HEK293 (cell line): ENCODE data around the gene CMIP.

Source experiments
- CTCF ChIA-PET: fragments of 350-600 bp; formaldehyde crosslinking; extraction: SDS; loops from one replicate; lab custom pipeline; 2021; ENCODE audit warnings: antibody characterized with exemption; lab: Yijun Ruan, JAX
- POLR2A ChIA-PET: fragments of 300-600 bp; formaldehyde crosslinking; extraction: SDS; loops from one replicate; lab custom pipeline; 2020; ENCODE audit warnings: antibody characterized with exemption, inconsistent platforms; lab: Yijun Ruan, JAX
- H3K27ac ChIP-seq: fragments of 200-500 bp; sonication (Bioruptor generic); 2 replicates; pipeline ENCODE4 v1.5.1; 2014; ENCODE audit warnings: low read depth, low read length, control low read depth, inconsistent platforms; ENCODE audit errors: extremely low read depth
- H3K36me3 ChIP-seq, 2 experiments: fragments of 200-500 bp in 1 of 2; sonication (Bioruptor generic) in 1 of 2; 1 replicate in 1 of 2; 2 replicates in 1 of 2; pipeline ENCODE4 v1.5.1; 2014 to 2017; ENCODE audit warnings: inconsistent platforms in 2 of 2, low read length in 2 of 2; ENCODE audit not compliant: control insufficient read depth in 2 of 2, insufficient read depth in 1 of 2
- H3K4me1 ChIP-seq: fragments of 200-500 bp; sonication (Bioruptor generic); 2 replicates; pipeline ENCODE4 v1.5.1; 2014; ENCODE audit warnings: mild to moderate bottlenecking, low read length, inconsistent platforms; ENCODE audit not compliant: control insufficient read depth, insufficient read depth
- H3K4me3 ChIP-seq: 2 replicates; pipeline ENCODE4 v1.5.1; 2011; ENCODE audit warnings: low read depth, mild to moderate bottlenecking, control low read depth, low read length, moderate library complexity
- H3K9me3 ChIP-seq: fragments of 200-500 bp; sonication (Bioruptor generic); 2 replicates; pipeline ENCODE4 v1.5.1; 2014; ENCODE audit warnings: low read depth, low read length, inconsistent platforms; ENCODE audit not compliant: control insufficient read depth, insufficient read depth
- GLIS2 ChIP-seq: fragments of 450-650 bp; formaldehyde crosslinking; IDR thresholded peaks from 2 replicates; pipeline ENCODE4 v1.5.1; 2016; ENCODE audit warnings: missing biosample characterization, missing genetic modification characterization
- HOXD13 ChIP-seq: sonication (generic); formaldehyde crosslinking; IDR thresholded peaks from 2 replicates; pipeline ENCODE4 v1.8.0; 2022; ENCODE audit warnings: missing genetic modification reagents, borderline replicate concordance
- SCRT2 ChIP-seq: fragments of 450-650 bp; formaldehyde crosslinking; IDR thresholded peaks from 2 replicates; pipeline ENCODE4 v1.5.1; 2016; ENCODE audit warnings: missing biosample characterization, missing genetic modification characterization
- TCF7L2 ChIP-seq: IDR thresholded peaks from 2 replicates; pipeline ENCODE4 v1.6.1; 2011; ENCODE audit warnings: low read depth, mild to moderate bottlenecking, inconsistent platforms, low read length, moderate library complexity, borderline replicate concordance
- ZFHX2 ChIP-seq: fragments of 450-650 bp; formaldehyde crosslinking; conservative IDR thresholded peaks from 2 replicates; pipeline ENCODE4 v1.5.1; 2016; ENCODE audit warnings: missing biosample characterization, missing genetic modification characterization
- ZFP37 ChIP-seq: fragments of 450-650 bp; formaldehyde crosslinking; IDR thresholded peaks from 2 replicates; pipeline ENCODE4 v1.5.1; 2016; ENCODE audit warnings: missing biosample characterization, missing genetic modification characterization
- ZNF175 ChIP-seq: fragments of 450-650 bp; formaldehyde crosslinking; IDR thresholded peaks from 2 replicates; pipeline ENCODE4 v1.5.1; 2016; ENCODE audit warnings: missing biosample characterization, missing genetic modification characterization
- ZNF184 ChIP-seq: fragments of 450-650 bp; IDR thresholded peaks from 2 replicates; pipeline ENCODE4 v1.5.1; 2018; ENCODE audit warnings: missing biosample characterization, mild to moderate bottlenecking, missing genetic modification characterization
- ZNF302 ChIP-seq: fragments of 450-650 bp; formaldehyde crosslinking; IDR thresholded peaks from 2 replicates; pipeline ENCODE4 v1.5.1; 2016; ENCODE audit warnings: missing biosample characterization, missing genetic modification characterization, low read depth
- ZNF324 ChIP-seq: fragments of 450-650 bp; formaldehyde crosslinking; IDR thresholded peaks from 2 replicates; pipeline ENCODE4 v1.5.1; 2016; ENCODE audit warnings: missing biosample characterization, missing genetic modification characterization
- ZNF394 ChIP-seq: fragments of 450-650 bp; formaldehyde crosslinking; IDR thresholded peaks from 2 replicates; pipeline ENCODE4 v1.5.1; 2016; ENCODE audit warnings: missing biosample characterization, missing genetic modification characterization, mild to moderate bottlenecking, moderate library complexity, borderline replicate concordance
- ZNF596 ChIP-seq: fragments of 450-650 bp; IDR thresholded peaks from 2 replicates; pipeline ENCODE4 v1.5.0; 2018; ENCODE audit warnings: missing biosample characterization, mild to moderate bottlenecking, missing genetic modification characterization, moderate library complexity
- ZNF621 ChIP-seq: fragments of 450-650 bp; formaldehyde crosslinking; IDR thresholded peaks from 2 replicates; pipeline ENCODE4 v1.5.1; 2017; ENCODE audit warnings: missing biosample characterization, missing genetic modification characterization
- ZNF629 ChIP-seq: fragments of 450-650 bp; formaldehyde crosslinking; IDR thresholded peaks from 2 replicates; pipeline ENCODE4 v1.5.1; 2017; ENCODE audit warnings: missing biosample characterization, missing genetic modification characterization
- ZNF776 ChIP-seq: fragments of 450-650 bp; formaldehyde crosslinking; IDR thresholded peaks from 2 replicates; pipeline ENCODE4 v1.5.0; 2017; ENCODE audit warnings: missing biosample characterization, missing genetic modification characterization, borderline replicate concordance
- ZSCAN16 ChIP-seq: fragments of 450-650 bp; formaldehyde crosslinking; IDR thresholded peaks from 2 replicates; pipeline ENCODE4 v1.5.1; 2016; ENCODE audit warnings: missing biosample characterization, missing genetic modification characterization
- ZSCAN30 ChIP-seq: fragments of 450-650 bp; IDR thresholded peaks from 2 replicates; pipeline ENCODE4 v1.5.1; 2018; ENCODE audit warnings: missing biosample characterization, mild to moderate bottlenecking, missing genetic modification characterization, moderate library complexity
- TF ChIP-seq, protein P1 (sequence below): fragments of 450-650 bp; formaldehyde crosslinking; IDR thresholded peaks from 2 replicates; pipeline ENCODE4 v1.5.1; 2016; ENCODE audit warnings: missing biosample characterization, missing genetic modification characterization
- TF ChIP-seq, protein P2 (sequence below): fragments of 450-650 bp; formaldehyde crosslinking; optimal IDR thresholded peaks from 2 replicates; pipeline ENCODE3; 2016; ENCODE audit warnings: missing biosample characterization, mild to moderate bottlenecking, missing genetic modification characterization
- TF ChIP-seq, protein P3 (sequence below): fragments of 450-650 bp; formaldehyde crosslinking; IDR thresholded peaks from 2 replicates; pipeline ENCODE4 v1.5.1; 2016; ENCODE audit warnings: missing biosample characterization, missing genetic modification characterization

The CMIP gene

DNA sequence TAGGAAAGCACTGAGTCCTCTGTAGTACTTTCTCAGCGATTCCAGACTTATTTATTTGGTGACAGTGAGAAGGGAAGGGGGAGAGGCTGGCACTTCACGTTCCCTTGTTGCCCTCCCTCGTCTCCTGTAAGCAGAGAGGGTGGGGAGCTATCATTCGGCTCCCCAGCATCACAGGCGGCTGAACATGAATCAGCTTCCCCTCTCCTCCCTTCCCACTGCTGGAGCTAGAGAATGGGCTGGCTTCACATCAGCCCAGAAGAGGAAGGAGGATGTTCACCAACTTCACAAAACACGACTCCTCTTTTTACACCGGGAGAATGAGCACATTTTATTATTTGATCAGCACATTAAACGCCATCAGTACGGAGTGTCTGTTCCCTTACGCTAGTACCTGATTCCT lies 6.7 kb upstream of the CMIP start:
- Histone ChIP-seq H3K36me3 (no peaks in the 10 kb centered on the region), H3K4me3 (no peak overlapping the region), H3K4me1 (no peaks in the 10 kb centered on the region; the same call in 1 of the 2 replicates), H3K9me3 (no peaks in the 10 kb centered on the region)
- ChIA-PET POLR2A (no interaction called here), CTCF (interaction anchor here (0.6 kb wide), 3 partner anchors 8 to 161 kb away, joined by 3 to 4 read pairs (median 3); no protein-coding TSS in a partner anchor)
- no peak for TF ChIP-seq ZFHX2 (tag by site-specific recombination)
- TF ChIP-seq ZNF184 (tag by site-specific recombination), result no peak
- TF ChIP-seq ZNF629 (tag by site-specific recombination), result no peak
- no peak for TF ChIP-seq ZNF776 (tag by site-specific recombination)
- no peak for TF ChIP-seq TCF7L2
- no peak for TF ChIP-seq ZNF621
- TF ChIP-seq, protein P1, sequence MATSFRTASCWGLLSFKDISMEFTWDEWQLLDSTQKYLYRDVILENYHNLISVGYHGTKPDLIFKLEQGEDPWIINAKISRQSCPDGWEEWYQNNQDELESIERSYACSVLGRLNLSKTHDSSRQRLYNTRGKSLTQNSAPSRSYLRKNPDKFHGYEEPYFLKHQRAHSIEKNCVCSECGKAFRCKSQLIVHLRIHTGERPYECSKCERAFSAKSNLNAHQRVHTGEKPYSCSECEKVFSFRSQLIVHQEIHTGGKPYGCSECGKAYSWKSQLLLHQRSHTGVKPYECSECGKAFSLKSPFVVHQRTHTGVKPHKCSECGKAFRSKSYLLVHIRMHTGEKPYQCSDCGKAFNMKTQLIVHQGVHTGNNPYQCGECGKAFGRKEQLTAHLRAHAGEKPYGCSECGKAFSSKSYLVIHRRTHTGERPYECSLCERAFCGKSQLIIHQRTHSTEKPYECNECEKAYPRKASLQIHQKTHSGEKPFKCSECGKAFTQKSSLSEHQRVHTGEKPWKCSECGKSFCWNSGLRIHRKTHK (tag by site-specific recombination), result no peak
- TF ChIP-seq ZNF302 (tag by site-specific recombination), result no peak
- no peak for TF ChIP-seq ZNF175 (tag by site-specific recombination)
- TF ChIP-seq GLIS2, result no peak
- TF ChIP-seq, all 188 proteins: peak for 0
- no peak overlapping the region for H3K27ac ChIP-seq

DNA sequence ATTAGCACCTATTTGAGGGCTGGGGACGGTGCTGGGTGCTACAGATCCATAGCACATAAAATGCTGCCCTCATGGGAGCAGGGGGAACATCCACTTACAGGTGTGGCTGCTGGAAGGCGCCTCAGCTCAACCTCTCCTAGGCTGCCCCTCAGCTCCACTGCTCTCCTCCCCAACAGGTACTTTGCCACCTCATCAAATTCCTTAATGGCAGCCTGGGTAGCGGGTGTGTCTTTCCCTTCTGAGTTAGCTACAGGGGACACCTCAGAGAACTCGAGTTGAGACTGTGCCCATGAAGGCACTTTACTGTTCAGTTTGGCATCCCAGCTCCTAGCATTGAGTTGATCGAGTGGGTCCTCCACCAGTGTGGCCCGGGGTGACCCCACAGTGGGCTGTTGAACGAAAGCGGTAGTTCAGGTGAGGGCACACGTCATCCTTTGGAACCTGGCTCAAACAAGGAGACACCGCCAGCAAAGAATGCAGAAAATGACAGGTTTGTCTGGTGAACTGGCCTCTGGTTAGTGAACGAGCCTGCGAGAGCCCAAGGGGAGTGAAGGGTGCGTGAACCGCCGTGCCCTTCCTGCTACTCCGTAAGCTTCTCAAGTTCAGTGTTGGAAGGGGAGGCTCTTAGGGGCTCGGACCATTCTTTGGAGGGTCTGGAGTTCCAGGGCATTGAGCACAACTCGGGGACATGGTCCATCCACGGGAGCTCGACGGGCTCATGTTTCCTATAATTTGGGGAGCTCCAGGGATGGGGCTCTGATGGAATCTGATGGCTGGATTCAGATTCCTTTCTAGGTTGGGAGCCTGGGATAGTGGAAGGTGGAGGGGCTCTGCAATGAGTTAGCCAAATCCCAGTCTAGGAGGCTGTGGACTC lies 3.5 kb upstream of the CMIP start:
- Histone ChIP-seq H3K4me1 (peaks cover 4% of the 10 kb centered on the region; the same call in 1 of the 2 replicates), H3K9me3 (no peaks in the 10 kb centered on the region), H3K4me3 (no peak overlapping the region), H3K36me3 (no peaks in the 10 kb centered on the region), H3K27ac (no peak overlapping the region)
- CTCF ChIA-PET, result interaction anchor here (1.0 kb wide), 1 partner anchor 32 kb away, joined by 3 read pairs; no protein-coding TSS in a partner anchor
- TF ChIP-seq SCRT2 (tag by site-specific recombination) (peak; percentile 37; the same call in 1 of the 2 replicates), ZSCAN30 (tag by site-specific recombination) (no peak)
- POLR2A ChIA-PET, result no interaction called here

DNA sequence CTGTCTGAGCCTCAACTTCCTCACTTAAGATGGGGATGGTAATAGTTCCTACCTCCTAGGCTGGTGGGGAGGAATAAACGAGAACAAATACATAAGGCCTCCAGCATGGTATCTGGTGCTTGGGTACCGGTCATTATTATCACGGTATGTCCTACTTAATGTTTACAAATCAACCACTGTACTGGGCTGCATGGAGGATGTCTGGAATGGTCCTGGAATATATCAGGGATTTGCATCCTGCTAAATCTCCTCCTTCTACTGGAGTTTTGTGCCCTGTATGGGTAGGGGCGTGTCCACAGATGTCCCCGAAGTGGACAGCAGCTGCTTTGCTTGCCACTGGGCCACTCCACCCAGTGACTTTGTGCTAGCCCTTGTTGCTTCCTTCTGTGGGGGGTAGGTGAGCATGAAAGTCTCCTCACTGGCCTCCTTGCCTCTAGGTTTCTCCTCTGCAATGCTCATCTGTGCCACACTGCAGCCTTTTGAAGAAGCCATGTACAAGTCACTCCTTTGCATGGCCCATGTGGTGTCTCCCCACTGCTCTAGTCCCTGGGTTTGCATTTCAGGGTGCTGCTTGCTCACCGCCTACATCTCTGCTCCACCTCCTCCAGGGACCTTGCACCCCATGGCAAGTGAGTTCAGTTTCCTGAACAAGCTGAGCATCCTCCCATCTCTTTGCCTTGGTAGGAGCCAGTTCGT lies 2.2 kb upstream of the CMIP start:
- Histone ChIP-seq H3K9me3 (no peaks in the 10 kb centered on the region), H3K4me1 (peaks cover 5% of the 10 kb centered on the region), H3K4me3 (no peak overlapping the region), H3K27ac (no peak overlapping the region), H3K36me3 (no peaks in the 10 kb centered on the region)
- CTCF ChIA-PET, result no interaction called here
- TF ChIP-seq ZSCAN16, result no peak
- POLR2A ChIA-PET, result no interaction called here

DNA sequence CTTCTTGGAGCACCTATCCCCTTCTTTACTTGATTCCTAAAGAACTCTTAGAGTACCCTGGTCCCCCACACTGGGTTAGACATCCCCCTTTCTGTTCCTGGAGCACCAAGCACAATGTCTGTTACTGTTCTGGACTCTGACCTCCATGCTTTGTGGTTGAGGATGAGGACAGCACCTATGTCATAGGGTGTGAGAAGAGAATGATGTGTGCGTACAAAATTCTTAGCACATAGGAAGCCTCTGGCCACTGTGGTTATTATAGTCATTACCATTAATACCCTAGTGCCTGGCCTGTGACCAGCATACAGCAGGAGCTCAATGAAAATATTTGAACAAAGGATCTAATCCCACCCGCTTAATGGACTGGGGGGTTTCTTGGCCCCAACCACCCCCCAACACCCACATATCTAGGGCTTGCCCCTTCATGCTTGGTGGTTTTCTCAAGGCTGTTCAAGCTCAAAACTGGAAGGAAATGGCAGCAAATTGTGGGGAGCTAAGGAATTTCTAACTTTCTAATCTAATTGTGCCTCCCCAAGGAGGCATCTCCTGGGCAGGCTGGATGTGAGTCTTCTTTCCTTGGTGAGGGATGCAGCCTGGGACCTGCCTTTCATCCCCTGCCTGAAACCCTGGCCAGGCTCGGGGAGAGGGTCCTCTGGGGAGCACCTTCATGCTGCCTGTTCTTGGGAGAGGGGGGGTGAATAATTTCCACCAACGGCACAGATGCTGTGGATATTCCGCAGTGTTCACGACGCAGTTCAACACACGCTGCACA lies 1.5 kb upstream of the CMIP start:
- Histone ChIP-seq H3K36me3 (no peaks in the 10 kb centered on the region), H3K27ac (no peak overlapping the region), H3K9me3 (no peaks in the 10 kb centered on the region), H3K4me3 (no peak overlapping the region), H3K4me1 (peaks cover 10% of the 10 kb centered on the region)
- ChIA-PET CTCF (interaction anchor here (0.7 to 1.2 kb wide), 2 partner anchors 13 to 15 kb away, joined by 3 to 8 read pairs; no protein-coding TSS in a partner anchor), POLR2A (no interaction called here)
- TF ChIP-seq, protein P2, sequence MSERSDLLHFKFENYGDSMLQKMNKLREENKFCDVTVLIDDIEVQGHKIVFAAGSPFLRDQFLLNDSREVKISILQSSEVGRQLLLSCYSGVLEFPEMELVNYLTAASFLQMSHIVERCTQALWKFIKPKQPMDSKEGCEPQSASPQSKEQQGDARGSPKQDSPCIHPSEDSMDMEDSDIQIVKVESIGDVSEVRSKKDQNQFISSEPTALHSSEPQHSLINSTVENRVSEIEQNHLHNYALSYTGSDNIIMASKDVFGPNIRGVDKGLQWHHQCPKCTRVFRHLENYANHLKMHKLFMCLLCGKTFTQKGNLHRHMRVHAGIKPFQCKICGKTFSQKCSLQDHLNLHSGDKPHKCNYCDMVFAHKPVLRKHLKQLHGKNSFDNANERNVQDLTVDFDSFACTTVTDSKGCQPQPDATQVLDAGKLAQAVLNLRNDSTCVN, result no peak
- no peak for TF ChIP-seq ZFP37 (tag by site-specific recombination)
- TF ChIP-seq ZNF394 (tag by site-specific recombination), result no peak
- TF ChIP-seq ZNF596 (tag by site-specific recombination), result no peak
- TF ChIP-seq, protein P3, sequence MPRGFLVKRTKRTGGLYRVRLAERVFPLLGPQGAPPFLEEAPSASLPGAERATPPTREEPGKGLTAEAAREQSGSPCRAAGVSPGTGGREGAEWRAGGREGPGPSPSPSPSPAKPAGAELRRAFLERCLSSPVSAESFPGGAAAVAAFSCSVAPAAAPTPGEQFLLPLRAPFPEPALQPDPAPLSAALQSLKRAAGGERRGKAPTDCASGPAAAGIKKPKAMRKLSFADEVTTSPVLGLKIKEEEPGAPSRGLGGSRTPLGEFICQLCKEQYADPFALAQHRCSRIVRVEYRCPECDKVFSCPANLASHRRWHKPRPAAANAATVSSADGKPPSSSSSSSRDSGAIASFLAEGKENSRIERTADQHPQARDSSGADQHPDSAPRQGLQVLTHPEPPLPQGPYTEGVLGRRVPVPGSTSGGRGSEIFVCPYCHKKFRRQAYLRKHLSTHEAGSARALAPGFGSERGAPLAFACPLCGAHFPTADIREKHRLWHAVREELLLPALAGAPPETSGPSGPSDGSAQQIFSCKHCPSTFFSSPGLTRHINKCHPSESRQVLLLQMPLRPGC (tag by site-specific recombination), result no peak
- no peak for TF ChIP-seq HOXD13
- no peak for TF ChIP-seq ZNF175 (tag by site-specific recombination)
- no peak for TF ChIP-seq ZNF324 (tag by site-specific recombination)
